ENCODE measurements around the gene XRCC6. TPM values are rescaled to one million over a fixed set of nuclear protein-coding genes. Genes with fewer than 3 reads are reported as not detected.

Gene XRCC6
- total and polyA plus RNA-seq, 8 donors: 49.8 to 86.4 (median 76.1) TPM

DNA sequence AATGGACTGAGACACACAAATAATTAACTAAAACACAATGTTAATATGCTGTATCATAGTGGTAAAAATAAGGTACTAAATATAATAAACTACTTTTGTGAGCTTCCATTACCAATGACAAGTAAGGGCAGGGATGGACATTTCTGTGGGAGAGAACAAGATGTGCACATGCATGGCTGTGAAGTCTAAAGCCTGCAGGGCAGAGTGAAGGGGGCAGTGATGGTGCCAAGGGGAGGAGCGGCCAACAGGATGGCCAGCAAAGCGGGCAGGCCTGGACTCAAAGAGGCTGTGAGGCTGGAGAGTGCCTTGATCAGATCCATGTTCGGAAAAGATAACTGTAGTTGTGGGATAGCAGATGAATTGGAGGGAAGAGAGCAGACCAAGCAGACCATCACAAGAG lies 12.7 kb upstream of the XRCC6 start:
- ATAC-seq (no peak), DNase-seq (no peak), FAIRE-seq (no peak)
- Histone ChIP-seq H3K9me3 (no peaks in the 10 kb centered on the region), H3K36me3 (peaks cover 2 to 28% (median 4%) of the 10 kb centered on the region in 3 donors), H3K4me1 (no peaks in the 10 kb centered on the region), H3K4me3 (no peak overlapping the region), H3K27ac (no peak overlapping the region), H3K27me3 (no peaks in the 10 kb centered on the region)
- TF ChIP-seq, protein P1, sequence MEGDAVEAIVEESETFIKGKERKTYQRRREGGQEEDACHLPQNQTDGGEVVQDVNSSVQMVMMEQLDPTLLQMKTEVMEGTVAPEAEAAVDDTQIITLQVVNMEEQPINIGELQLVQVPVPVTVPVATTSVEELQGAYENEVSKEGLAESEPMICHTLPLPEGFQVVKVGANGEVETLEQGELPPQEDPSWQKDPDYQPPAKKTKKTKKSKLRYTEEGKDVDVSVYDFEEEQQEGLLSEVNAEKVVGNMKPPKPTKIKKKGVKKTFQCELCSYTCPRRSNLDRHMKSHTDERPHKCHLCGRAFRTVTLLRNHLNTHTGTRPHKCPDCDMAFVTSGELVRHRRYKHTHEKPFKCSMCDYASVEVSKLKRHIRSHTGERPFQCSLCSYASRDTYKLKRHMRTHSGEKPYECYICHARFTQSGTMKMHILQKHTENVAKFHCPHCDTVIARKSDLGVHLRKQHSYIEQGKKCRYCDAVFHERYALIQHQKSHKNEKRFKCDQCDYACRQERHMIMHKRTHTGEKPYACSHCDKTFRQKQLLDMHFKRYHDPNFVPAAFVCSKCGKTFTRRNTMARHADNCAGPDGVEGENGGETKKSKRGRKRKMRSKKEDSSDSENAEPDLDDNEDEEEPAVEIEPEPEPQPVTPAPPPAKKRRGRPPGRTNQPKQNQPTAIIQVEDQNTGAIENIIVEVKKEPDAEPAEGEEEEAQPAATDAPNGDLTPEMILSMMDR (IDR thresholded peaks at IDR 0.05): no peak
- intact Hi-C loops (cut with DNase I): loop anchor here in 1 of 3 donors (10.0 kb wide), 1 partner anchor 64 kb away; the partner anchor contains the start of gene POLR3H
- 93 to 98% methylated on average over 3 of the region's 3 CpGs for WGBS, 2 donors

DNA sequence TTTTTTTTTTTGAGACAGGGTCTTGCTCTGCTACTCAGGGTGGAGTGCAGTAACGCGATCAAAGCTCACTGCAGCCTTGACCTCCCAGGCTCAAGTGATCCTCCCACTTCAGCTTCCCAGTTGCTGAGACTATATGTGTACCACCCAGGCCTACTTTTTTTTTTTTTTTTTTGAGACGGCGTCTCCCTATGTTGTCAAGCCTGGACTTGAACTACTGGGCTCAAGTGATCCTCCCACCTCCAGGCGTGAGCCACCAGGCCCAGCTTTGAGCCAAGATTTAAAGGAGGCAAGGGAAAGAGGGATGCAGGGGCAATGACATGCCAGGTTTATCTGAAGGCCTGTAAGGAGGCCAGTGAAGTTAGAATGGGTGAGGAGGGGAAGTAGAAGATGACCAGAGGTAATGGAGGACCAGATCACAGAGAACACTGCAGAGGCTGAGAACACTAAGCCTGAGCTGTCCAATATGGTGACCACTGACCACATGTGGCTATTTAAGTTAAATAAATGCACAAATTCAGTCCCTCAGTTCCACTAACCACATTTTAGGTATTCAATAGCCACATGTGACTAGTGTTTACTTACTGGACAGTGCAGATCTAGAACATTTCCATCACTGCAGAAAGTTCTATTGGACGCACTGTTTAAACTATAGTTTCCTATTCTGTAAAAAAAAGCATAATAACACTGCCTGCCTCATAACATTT lies 8.3 kb upstream of the XRCC6 start:
- intact Hi-C loops (cut with DNase I): no loop called here
- H3K4me3 ChIP-seq: no peak overlapping the region
- H3K36me3 ChIP-seq: no peaks in the 10 kb centered on the region
- ATAC-seq: no peak
- no peak overlapping the region for H3K27ac ChIP-seq
- TF ChIP-seq, protein P1 (IDR thresholded peaks at IDR 0.05): no peak
- H3K27me3 ChIP-seq: no peaks in the 10 kb centered on the region
- 93 to 97% methylated on average over 6 of the region's 6 CpGs for WGBS, 2 donors
- no peak for DNase-seq
- H3K9me3 ChIP-seq: no peaks in the 10 kb centered on the region
- no peaks in the 10 kb centered on the region for H3K4me1 ChIP-seq
- no peak for FAIRE-seq

DNA sequence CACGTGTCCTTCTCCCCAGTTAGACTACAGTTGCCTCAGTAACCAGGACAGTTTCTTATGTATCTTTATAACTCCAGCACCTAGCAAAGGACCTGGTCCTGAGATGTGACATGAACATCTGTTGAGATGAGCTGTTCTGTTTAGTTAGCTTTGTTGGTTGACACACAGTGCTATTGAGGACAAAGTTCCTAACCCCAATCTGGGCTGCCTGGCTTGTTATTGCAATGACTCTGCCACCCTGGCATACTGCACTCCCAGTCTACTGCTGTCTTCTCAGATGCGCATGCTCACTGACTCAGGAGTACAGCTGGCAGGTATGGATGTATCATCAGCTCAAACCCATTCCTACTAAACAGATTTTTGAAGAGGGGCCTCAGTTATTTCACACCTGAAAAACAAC lies 7.6 kb upstream of the XRCC6 start:
- peaks cover 0 to 4% (median 2%) of the 10 kb centered on the region in 3 donors for H3K4me1 ChIP-seq
- no peak overlapping the region for H3K27ac ChIP-seq
- TF ChIP-seq, protein P1 (IDR thresholded peaks at IDR 0.05): no peak
- WGBS, 2 donors: 86 to 91% methylated on average over 2 of the region's 2 CpGs
- H3K9me3 ChIP-seq: no peaks in the 10 kb centered on the region
- intact Hi-C loops (cut with DNase I): no loop called here
- ATAC-seq: peak in 1 of 4 donors; percentile 15
- no peak for DNase-seq
- H3K36me3 ChIP-seq: no peaks in the 10 kb centered on the region
- no peak for FAIRE-seq
- H3K4me3 ChIP-seq: no peak overlapping the region
- no peaks in the 10 kb centered on the region for H3K27me3 ChIP-seq

DNA sequence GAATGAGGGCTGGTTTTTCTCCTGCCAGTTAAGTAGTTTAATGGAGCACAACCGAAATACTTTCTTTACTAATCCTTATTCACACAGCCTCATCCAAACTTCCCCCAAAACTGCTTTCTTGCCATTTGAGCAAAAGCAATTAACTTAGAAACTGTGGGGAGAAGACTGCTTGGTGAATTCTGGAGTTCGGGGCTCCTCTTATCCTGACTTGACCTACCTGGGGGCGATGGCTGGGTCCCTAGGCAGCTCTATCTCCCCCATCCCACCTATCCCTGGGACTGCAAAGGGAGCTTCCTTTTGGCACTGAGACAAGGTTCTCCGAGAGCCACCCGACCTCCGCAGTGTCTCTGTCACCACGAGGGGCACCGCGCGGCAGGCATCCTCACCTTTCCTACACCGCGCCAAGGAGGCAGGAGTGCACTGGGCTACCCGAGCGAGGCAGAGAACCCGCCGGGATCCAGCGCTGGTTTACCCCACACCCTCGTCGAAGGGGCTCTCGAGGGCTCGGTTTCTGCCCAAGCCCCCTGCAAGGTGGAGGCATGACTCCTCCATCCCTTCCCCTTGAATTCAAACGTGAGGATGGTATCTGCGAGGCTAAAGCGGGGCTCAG lies 1.0 kb upstream of the XRCC6 start:
- Histone ChIP-seq H3K4me1 (peaks cover 18 to 27% (median 25%) of the 10 kb centered on the region in 3 donors), H3K4me3 (peak overlapping the region; percentile 46 to 95 (median 80)), H3K27me3 (no peaks in the 10 kb centered on the region), H3K9me3 (no peaks in the 10 kb centered on the region), H3K36me3 (peaks cover 0 to 6% (median 3%) of the 10 kb centered on the region in 3 donors), H3K27ac (peak overlapping the region; percentile 79 to 96 (median 84))
- TF ChIP-seq, protein P1 (IDR thresholded peaks at IDR 0.05): no peak
- FAIRE-seq (no peak), DNase-seq (peak; percentile 29 to 85 (median 56)), ATAC-seq (peak; percentile 32 to 53 (median 33))
- WGBS, 2 donors: 1 to 2% methylated on average over 24 of the region's 24 CpGs
- intact Hi-C loops (cut with DNase I): no loop called here

Measured in pancreas (tissue), 10 donors.